VCaP (cell line): ENCODE data around the gene TJP3.
"Not testable (repeated sequence)": the region's sequence is repeated elsewhere in the genome, so short reads cannot be mapped to it uniquely, and the experiment has no call there.

Source experiments
- H3K27ac ChIP-seq: fragments of 450-650 bp; 2 replicates; pipeline ENCODE4 v1.5.1; 2017
- CTCF ChIP-seq: fragments of 450-650 bp; conservative IDR thresholded peaks from 2 replicates; pipeline ENCODE4 v1.5.1; 2017; ENCODE audit warnings: mild to moderate bottlenecking, moderate library complexity

Gene TJP3

GRCh38 chr19:3664879-3665642, 43.1 kb upstream of the TJP3 start:
- H3K27ac ChIP-seq, result no peak overlapping the region
- no peak for TF ChIP-seq CTCF

- H3K27ac ChIP-seq, result no peak overlapping the region
- peak; percentile 84 for TF ChIP-seq CTCF
These were observed 42.3 kb upstream of the TJP3 start for GRCh38 chr19:3665681-3666544.

- not testable (repeated sequence) for H3K27ac ChIP-seq
These were observed 41.7 kb upstream of the TJP3 start for GRCh38 chr19:3666545-3666856.

- no peak overlapping the region for H3K27ac ChIP-seq
- no peak for TF ChIP-seq CTCF
These were observed 41.0 kb upstream of the TJP3 start for GRCh38 chr19:3667037-3667638.

GRCh38 chr19:3667766-3668165, 40.4 kb upstream of the TJP3 start:
- no peak for TF ChIP-seq CTCF
- H3K27ac ChIP-seq, result no peak overlapping the region

- TF ChIP-seq CTCF, result no peak
- H3K27ac ChIP-seq, result no peak overlapping the region
These were observed 39.7 kb upstream of the TJP3 start for GRCh38 chr19:3668331-3669081.

GRCh38 chr19:3669082-3669946, 38.9 kb upstream of the TJP3 start:
- no peak for TF ChIP-seq CTCF
- no peak overlapping the region for H3K27ac ChIP-seq
